ENCODE results near the gene ELFN1.
"Not testable (repeated sequence)": the region's sequence is repeated elsewhere in the genome, so short reads cannot be mapped to it uniquely, and the experiment has no call there.

The ELFN1 gene

GRCh38 chr7:1713502-1714484 is 43.7 kb downstream of the ELFN1 start:
- peak; percentile 13 for DNase-seq

DNA sequence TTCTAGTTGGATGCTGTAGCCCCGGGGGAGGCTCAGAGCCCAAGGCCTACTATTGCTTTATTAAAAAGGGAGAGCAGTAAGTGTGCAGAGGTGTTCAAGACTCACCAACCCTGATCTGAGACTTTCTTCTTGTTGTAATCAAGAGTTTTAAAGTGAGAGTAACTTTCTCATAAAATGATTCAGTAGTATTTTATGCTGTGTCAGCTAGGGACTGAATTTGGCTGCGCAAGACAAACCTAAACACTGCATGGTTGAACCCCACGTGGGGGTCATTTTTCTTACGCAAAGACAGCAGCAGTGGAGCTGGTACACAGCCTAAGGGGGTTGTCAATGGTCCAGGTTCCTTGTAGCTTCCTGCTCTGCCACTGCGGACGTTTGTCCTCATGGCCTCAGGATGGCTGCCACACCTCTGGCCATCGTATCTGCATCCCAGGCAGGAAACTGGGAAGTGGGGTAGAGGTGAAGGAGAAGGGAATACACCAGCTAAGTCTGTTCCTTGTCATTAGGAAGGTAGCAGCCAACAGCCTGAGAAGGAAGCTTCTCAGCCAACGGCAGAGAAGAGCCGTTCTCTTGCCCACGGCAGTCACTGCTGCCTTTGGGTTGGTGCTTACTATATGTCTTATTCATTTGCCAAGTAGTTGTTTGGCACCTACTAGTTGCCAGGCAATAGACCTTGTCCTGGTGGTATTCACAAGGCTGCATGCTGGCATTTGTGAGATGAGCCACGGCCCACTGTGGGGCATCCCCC is 44.7 kb downstream of the ELFN1 start:
- no peak for DNase-seq

DNA sequence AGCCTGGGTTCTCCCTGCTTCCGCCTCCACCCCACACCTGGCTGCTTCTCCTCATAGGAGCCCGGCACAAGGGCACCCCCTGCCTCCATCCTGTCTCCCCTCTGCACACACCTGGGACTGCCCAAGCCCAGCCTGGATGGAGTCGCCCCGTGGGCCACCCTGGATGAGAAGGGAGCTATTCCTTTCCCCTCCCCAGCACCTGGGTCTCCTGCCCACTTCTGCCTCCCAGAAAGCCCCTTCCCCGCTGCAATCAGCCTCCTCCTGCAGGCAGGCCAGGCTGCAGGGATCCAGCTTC is 45.2 kb downstream of the ELFN1 start:
- no peak for DNase-seq

- no peak for DNase-seq
These were observed 45.6 kb downstream of the ELFN1 start for GRCh38 chr7:1715671-1716074.

DNA sequence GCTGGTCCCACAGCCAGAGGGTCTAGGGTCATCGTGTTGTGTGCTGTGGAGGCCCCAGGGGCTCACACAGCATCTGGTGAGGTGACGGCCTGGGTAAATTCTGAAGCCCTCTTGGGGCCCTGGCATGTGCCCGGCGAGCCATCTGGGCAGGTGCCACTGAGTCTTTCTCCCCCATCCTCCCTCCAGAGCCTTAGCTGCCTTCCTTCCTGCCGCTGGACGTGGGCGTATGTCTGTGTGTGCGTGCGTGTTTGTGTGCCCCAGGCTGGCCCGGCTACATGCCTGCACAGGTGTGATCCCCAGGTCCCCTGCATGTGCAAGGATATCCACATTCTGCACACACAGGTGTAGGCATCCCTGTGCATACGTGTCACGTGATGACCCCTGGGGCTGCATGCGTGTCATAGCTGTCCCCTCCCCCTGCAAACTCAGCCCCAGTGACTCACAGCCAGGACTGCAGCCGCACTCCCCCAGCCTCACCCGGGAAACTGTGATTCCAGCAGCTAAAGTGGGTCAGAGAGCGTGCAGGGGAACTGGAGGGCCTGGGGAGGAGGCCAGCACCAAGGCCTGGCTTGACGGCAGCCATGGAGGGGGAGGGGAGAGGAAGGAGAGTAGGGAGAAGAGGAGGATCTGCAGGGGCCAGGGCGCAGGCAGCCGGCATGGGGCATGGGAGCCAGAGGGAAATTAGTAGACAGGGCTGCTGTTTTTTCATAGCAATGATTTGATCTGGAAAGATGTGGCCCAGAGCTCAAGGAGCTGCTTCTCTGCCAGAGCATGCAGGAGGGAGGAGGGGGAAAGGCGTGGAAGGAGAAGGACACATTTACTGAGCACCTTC is 46.4 kb downstream of the ELFN1 start:
- no peak for DNase-seq

- DNase-seq, result no peak
These were observed 47.0 kb downstream of the ELFN1 start for GRCh38 chr7:1717095-1717483.

DNA sequence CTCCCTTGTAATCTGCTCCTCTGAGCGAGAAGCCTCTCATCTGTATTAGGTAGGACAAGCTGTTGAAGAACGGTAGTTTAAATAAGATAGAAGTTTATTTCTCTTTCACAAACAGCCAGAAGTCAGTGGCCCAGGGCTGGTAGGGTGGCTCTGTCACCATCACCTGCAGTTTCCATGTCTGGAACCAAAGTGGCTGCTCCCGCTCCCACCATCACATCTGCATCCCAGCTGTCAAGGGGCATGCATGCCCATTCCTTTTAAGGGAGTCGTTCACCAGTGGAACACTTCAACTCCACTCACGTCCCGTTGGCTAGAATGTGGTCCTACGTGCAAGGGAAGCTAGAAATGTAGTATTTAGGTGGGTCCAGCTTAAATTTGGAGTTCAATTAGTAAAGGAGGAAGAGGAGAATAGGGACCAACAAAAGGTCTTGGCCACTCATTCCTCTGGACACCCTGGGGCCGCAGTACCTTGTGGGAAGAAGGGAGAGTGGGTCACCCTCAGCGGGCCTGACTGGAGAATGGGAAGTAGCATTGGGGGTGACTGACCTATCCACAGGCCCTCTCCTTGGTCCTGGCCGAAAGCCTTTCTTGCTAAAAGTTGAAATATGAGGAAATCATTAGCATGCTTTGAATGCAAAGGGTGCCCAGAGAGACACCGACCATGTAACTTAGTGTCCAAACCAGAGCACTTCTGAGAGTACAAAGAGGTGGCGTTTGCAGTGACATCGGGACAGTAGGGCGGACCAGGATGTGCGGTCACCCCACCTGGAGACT is 48.0 kb downstream of the ELFN1 start:
- no peak for DNase-seq

- not testable (repeated sequence) for DNase-seq
These were observed 48.8 kb downstream of the ELFN1 start for GRCh38 chr7:1718850-1719249.

DNA sequence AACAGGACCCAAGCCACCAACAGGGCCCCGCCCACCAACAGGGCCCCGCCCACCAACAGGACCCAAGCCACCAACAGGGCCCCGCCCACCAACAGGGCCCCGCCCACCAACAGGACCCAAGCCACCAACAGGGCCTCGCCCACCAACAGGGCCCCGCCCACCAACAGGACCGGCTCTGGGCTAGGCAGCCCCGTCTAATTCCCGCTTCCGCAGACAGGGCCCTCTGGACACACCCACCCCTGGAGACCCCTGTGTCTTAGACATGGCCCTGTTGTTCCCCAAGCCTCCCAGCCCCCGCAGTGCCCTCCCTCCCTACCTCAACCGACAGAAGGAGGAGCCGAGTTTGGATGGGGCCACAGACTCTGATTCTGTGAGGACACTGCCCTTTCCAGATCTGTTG is 49.2 kb downstream of the ELFN1 start:
- not testable (repeated sequence) for DNase-seq

DNA sequence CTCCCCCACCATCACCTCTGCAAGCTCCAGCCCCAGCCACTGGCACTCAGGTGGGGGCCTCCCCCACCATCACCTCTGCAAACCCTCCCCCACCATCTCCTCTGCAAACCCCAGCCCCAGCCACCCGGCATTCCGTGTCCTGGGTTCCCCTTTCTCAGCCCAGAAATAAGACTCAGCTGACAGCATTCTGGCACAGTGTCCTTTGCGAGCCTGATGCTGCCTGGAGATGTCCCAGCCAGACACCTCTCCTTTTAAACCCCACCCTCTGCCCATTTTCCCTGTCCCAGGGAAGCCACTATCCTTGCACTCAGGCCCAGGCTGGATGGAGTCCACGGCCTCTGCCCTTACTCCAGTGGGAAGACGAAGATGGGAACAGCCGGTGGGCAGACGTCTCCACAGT is 49.8 kb downstream of the ELFN1 start:
- no peak for DNase-seq

- DNase-seq, result no peak
These were observed 50.2 kb downstream of the ELFN1 start for GRCh38 chr7:1720326-1720725.

- no peak for DNase-seq
These were observed 51.1 kb downstream of the ELFN1 start for GRCh38 chr7:1721047-1721690.

DNA sequence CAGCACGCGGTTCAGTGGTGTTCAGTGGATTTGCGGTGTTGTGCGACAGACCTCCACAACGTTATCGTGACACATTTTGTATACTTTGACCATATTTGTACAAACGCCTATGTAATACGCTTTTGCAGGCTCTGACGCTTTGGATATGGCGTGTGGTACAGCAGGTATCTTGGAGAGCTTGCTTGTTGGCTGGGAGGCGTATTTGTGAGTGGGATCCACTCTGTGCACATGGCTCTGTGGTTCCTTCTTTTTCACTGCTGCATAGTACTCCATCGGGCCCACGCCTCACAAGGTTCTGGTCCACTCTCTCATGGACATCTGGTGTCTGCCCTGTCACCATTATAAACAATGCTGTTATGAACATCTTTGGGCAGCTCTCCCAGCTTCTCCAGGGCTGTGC is 53.2 kb downstream of the ELFN1 start:
- DNase-seq, result no peak

DNA sequence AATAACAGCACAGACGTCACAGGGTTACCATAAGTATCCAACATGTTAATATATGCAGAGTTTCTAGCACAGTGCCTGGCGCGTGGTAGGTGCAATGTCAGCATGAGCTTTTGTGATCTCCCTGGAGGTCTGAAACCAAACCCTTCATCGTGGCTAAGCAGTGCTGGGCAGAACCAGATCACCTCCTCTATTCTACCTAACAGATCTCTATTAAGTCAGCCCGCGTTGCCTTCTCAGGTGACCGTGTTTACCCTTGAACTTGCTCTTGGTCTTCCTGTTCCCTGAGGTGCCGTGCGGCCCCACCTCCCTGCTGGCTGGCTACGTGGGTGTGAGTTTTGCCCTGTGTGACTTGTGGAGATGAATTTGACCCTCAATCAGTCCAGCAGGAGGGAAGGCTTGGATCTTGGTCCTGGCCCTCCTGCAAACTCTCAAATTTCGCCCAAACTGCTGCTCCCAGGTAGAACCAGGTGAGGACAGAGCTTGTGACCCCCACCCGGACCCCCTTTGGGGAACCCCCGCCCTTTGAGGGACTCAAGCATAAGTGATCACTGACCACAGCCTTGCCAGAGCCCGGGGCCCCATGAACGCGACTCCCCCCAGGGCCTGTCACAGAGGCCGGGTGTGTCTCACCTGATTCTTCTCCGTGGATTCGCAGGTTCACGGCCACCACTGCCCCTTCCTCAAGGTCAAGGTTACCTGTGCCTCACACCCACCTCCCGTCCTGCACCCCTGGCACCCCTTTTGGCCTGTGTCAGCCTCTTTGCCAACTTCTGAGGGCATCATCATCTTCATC is 54.2 kb downstream of the ELFN1 start:
- DNase-seq, result no peak

GRCh38 chr7:1725199-1725690 is 55.2 kb downstream of the ELFN1 start:
- peak; percentile 92 for DNase-seq

- no peak for DNase-seq
These were observed 55.9 kb downstream of the ELFN1 start for GRCh38 chr7:1725766-1726630.

- no peak for DNase-seq
These were observed 57.0 kb downstream of the ELFN1 start for GRCh38 chr7:1727079-1727478.

- DNase-seq, result no peak
These were observed 57.9 kb downstream of the ELFN1 start for GRCh38 chr7:1727812-1728570.

DNA sequence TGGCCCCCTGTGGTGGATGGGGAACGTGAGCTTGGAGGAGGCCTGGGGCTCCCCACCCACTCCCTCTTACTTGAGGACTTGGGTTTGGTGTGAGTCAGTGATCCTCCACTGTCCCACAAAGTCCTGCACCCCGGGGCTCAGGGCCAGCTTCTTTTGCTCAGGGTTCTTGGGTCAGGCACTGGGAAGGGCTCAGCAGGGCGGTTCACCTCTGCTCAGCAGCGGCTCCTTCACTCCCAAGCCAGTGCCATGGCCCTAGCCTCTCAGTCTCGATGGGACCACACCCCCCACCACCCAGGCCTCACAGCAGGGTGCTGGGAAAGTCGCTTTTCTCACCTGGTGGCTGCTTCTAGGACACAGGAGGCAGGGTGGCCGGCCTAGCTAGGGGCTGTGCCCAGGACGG is 59.1 kb downstream of the ELFN1 start:
- DNase-seq, result no peak
